ENCODE data around the gene IPO8.

GRCh38 chr12:30587782-30588181, 107.9 kb downstream of the IPO8 start:
- TF ChIP-seq POLR2A (IDR thresholded peaks at IDR 0.05; ENCODE audit: low read depth, low read length): no peak
- TF ChIP-seq POLR2AphosphoS5 (IDR thresholded peaks at IDR 0.05; ENCODE audit: low read depth, low read length): no peak
